H9 (cell line): ENCODE data around the gene ANKS3. TPM values are rescaled to one million over a fixed set of nuclear protein-coding genes. Genes with fewer than 3 reads are reported as not detected.
A peak's percentile ranks its signal among the peaks of the same experiment; 100 is the strongest.

Experiments used
- DNase-seq: peaks from one replicate; pipeline ENCODE4 v3.0.0-alpha.2; 2017
- H2AFZ ChIP-seq: one replicate; pipeline ENCODE4 v1.6.1; 2013; ENCODE audit warnings: mild to moderate bottlenecking, low read length, control low read depth, moderate library complexity
- H2AK5ac ChIP-seq: 2 replicates; pipeline ENCODE4 v1.6.1; 2013; ENCODE audit warnings: low read length, control low read depth, mixed read lengths; ENCODE audit not compliant: insufficient read length
- H2BK120ac ChIP-seq: one replicate; pipeline ENCODE4 v1.6.1; 2013; ENCODE audit warnings: low read depth, mild to moderate bottlenecking, low read length, control low read depth, inconsistent platforms; ENCODE audit not compliant: poor library complexity, severe bottlenecking
- H2BK12ac ChIP-seq: 2 replicates; pipeline ENCODE4 v1.6.1; 2013; ENCODE audit warnings: low read length, control low read depth, mixed read lengths, low read depth; ENCODE audit not compliant: insufficient read length
- H2BK15ac ChIP-seq: 2 replicates; pipeline ENCODE4 v1.6.1; 2013; ENCODE audit warnings: low read depth, low read length, control low read depth
- H2BK20ac ChIP-seq: one replicate; pipeline ENCODE4 v1.6.1; 2013; ENCODE audit warnings: low read depth, mild to moderate bottlenecking, low read length, control low read depth, inconsistent platforms; ENCODE audit not compliant: poor library complexity, severe bottlenecking
- H2BK5ac ChIP-seq: 2 replicates; pipeline ENCODE4 v1.6.1; 2013; ENCODE audit warnings: low read length, control low read depth, mixed read lengths; ENCODE audit not compliant: insufficient read length
- H3K14ac ChIP-seq: 2 replicates; pipeline ENCODE4 v1.6.1; 2013; ENCODE audit warnings: low read length, control low read depth; ENCODE audit not compliant: insufficient read depth
- H3K18ac ChIP-seq: 2 replicates; pipeline ENCODE4 v1.6.1; 2013; ENCODE audit warnings: low read depth, mild to moderate bottlenecking, mixed read lengths, low read length, control low read depth; ENCODE audit not compliant: insufficient read length
- H3K23ac ChIP-seq: 2 replicates; pipeline ENCODE4 v1.6.1; 2013; ENCODE audit warnings: low read length, control low read depth, mixed read lengths, low read depth; ENCODE audit not compliant: insufficient read length
- H3K23me2 ChIP-seq: 2 replicates; pipeline ENCODE4 v1.6.1; 2013; ENCODE audit warnings: low read depth, mild to moderate bottlenecking, mixed read lengths, low read length, control low read depth; ENCODE audit not compliant: insufficient read length, poor library complexity, severe bottlenecking
- H3K27ac ChIP-seq: 2 replicates; pipeline ENCODE4 v1.5.1; 2013; ENCODE audit warnings: low read length, control low read depth, mixed read lengths, low read depth; ENCODE audit not compliant: insufficient read length
- H3K27me3 ChIP-seq: 2 replicates; pipeline ENCODE4 v1.6.1; 2013; ENCODE audit warnings: low read length, control low read depth, inconsistent platforms; ENCODE audit not compliant: insufficient read depth
- H3K4ac ChIP-seq: 2 replicates; pipeline ENCODE4 v1.6.1; 2013; ENCODE audit warnings: low read depth, mild to moderate bottlenecking, control low read depth, inconsistent platforms, low read length, moderate library complexity
- H3K4me1 ChIP-seq: 2 replicates; pipeline ENCODE4 v1.6.1; 2013; ENCODE audit warnings: low read length, control low read depth, inconsistent platforms; ENCODE audit not compliant: insufficient read depth
- H3K4me2 ChIP-seq: 2 replicates; pipeline ENCODE4 v1.6.1; 2013; ENCODE audit warnings: low read length, control low read depth, mixed read lengths; ENCODE audit not compliant: insufficient read length, insufficient read depth
- H3K56ac ChIP-seq: 2 replicates; pipeline ENCODE4 v1.6.1; 2013; ENCODE audit warnings: low read depth, mild to moderate bottlenecking, mixed read lengths, low read length, control low read depth; ENCODE audit not compliant: insufficient read length
- H3K79me1 ChIP-seq: 2 replicates; pipeline ENCODE4 v1.6.1; 2013; ENCODE audit warnings: low read depth, mild to moderate bottlenecking, moderate library complexity, low read length, control low read depth, inconsistent platforms; ENCODE audit not compliant: insufficient read depth, poor library complexity, severe bottlenecking
- H3K79me2 ChIP-seq: 2 replicates; pipeline ENCODE4 v1.6.1; 2013; ENCODE audit warnings: low read length, control low read depth, inconsistent platforms; ENCODE audit not compliant: insufficient read depth
- H3K9ac ChIP-seq: 2 replicates; pipeline ENCODE4 v1.6.1; 2013; ENCODE audit warnings: low read length, control low read depth, mixed read lengths; ENCODE audit not compliant: insufficient read length; ENCODE audit errors: extremely low read depth
- H3K9me3 ChIP-seq: one replicate; pipeline ENCODE4 v1.6.1; 2013; ENCODE audit warnings: low read depth, low read length, inconsistent platforms; ENCODE audit not compliant: control insufficient read depth
- H3T11ph ChIP-seq: one replicate; pipeline ENCODE4 v1.6.1; 2013; ENCODE audit warnings: mild to moderate bottlenecking, low read length, control low read depth, inconsistent platforms
- H4K20me1 ChIP-seq: one replicate; pipeline ENCODE4 v1.6.1; 2013; ENCODE audit not compliant: control insufficient read depth, insufficient read length, insufficient read depth
- H4K5ac ChIP-seq: 2 replicates; pipeline ENCODE4 v1.6.1; 2013; ENCODE audit warnings: low read depth, mild to moderate bottlenecking, mixed read lengths, low read length, control low read depth; ENCODE audit not compliant: insufficient read length
- H4K8ac ChIP-seq: replicated peaks from 2 replicates; pipeline ENCODE4 v1.6.1; 2013; ENCODE audit warnings: low read length, control low read depth, mixed read lengths, low read depth; ENCODE audit not compliant: insufficient read length
- H4K91ac ChIP-seq: 2 replicates; pipeline ENCODE4 v1.6.1; 2013; ENCODE audit warnings: low read depth, mild to moderate bottlenecking, moderate library complexity, mixed read lengths, low read length, control low read depth; ENCODE audit not compliant: insufficient read length
- H3K27ac Mint-ChIP-seq, 3 experiments: 2 replicates in 2 of 3; 3 replicates in 1 of 3; pipeline ENCODE4 v1.8.0; 2020 to 2021; ENCODE audit warnings: mixed read lengths in 3 of 3, mild to moderate bottlenecking in 1 of 3, moderate library complexity in 1 of 3
- H3K27me3 Mint-ChIP-seq: 2 replicates; pipeline ENCODE4 v1.8.0; 2021; ENCODE audit warnings: low read depth, mild to moderate bottlenecking, moderate library complexity, mixed read lengths
- H3K36me3 Mint-ChIP-seq, 3 experiments: 2 replicates in 2 of 3; 3 replicates in 1 of 3; pipeline ENCODE4 v1.8.0; 2020 to 2021; ENCODE audit warnings: low read depth in 3 of 3, mixed read lengths in 3 of 3; ENCODE audit not compliant: insufficient read depth in 1 of 3
- H3K4me1 Mint-ChIP-seq, 2 experiments: 2 replicates each; pipeline ENCODE4 v1.8.0; 2020; ENCODE audit warnings: mixed read lengths in 2 of 2
- H3K4me3 Mint-ChIP-seq, 2 experiments: 2 replicates in 1 of 2; 3 replicates in 1 of 2; pipeline ENCODE4 v1.8.0; 2020 to 2021; ENCODE audit warnings: mild to moderate bottlenecking in 2 of 2, mixed read lengths in 2 of 2, moderate library complexity in 1 of 2
- H3K9me3 Mint-ChIP-seq, 2 experiments: 2 replicates in 1 of 2; 3 replicates in 1 of 2; pipeline ENCODE4 v1.8.0; 2020; ENCODE audit warnings: mild to moderate bottlenecking in 2 of 2, mixed read lengths in 2 of 2, moderate library complexity in 1 of 2
- CTCF ChIP-seq: fragments of 200-600 bp; sonication (generic); conservative IDR thresholded peaks from 3 replicates; pipeline ENCODE4 v1.8.0; 2021; ENCODE audit warnings: antibody characterized with exemption, mild to moderate bottlenecking
- WGBS: extraction: QIAGEN DNeasy Blood & Tissue Kit; methylation state at CpG from one replicate; pipeline ENCODE4 v1.1.7; 2013; ENCODE audit warnings: missing lambda C conversion rate, low lambda C conversion rate, mixed read lengths; ENCODE audit not compliant: insufficient read length; ENCODE audit errors: extremely low coverage; 5-methylcytosine and 5-hydroxymethylcytosine counted together
- total RNA-seq: library from RNA; stranded (reverse); gene quantifications from 2 replicates; pipeline ENCODE4 v1.2.1, GENCODE V29; 2021

Gene ANKS3
- total RNA-seq, 1 experiment from 2014 or later = 32.0 TPM

- Histone ChIP-seq H4K8ac (no peak overlapping the region), H3K9ac (no peak overlapping the region), H3K4ac (no peak overlapping the region), H3K18ac (no peak overlapping the region), H2BK12ac (no peak overlapping the region), H2BK20ac (no peak overlapping the region), H2AK5ac (no peak overlapping the region), H3T11ph (no peak overlapping the region), H2BK5ac (no peak overlapping the region), H3K27ac (no peak overlapping the region), H3K14ac (no peak overlapping the region; the same call in 1 of the 2 replicates), H2BK120ac (no peak overlapping the region), H2AFZ (no peak overlapping the region), H3K79me2 (no peaks in the 10 kb centered on the region; the same call in 1 of the 2 replicates), H3K27me3 (no peaks in the 10 kb centered on the region), H4K20me1 (no peaks in the 10 kb centered on the region), H3K56ac (no peak overlapping the region), H3K23me2 (no peaks in the 10 kb centered on the region), H4K91ac (no peak overlapping the region), H4K5ac (no peak overlapping the region), H3K79me1 (no peaks in the 10 kb centered on the region), H2BK15ac (no peak overlapping the region), H3K23ac (no peak overlapping the region), H3K9me3 (no peaks in the 10 kb centered on the region), H3K4me1 (no peaks in the 10 kb centered on the region), H3K4me2 (no peak overlapping the region)
- DNase-seq = no peak
- H3K9me3 Mint-ChIP-seq = no peaks in the 10 kb centered on the region; a peak in 2 of 5 replicates
- peaks cover 18 to 48% (median 37%) of the 10 kb centered on the region in 3 experiments; a peak in 6 of 7 replicates for H3K36me3 Mint-ChIP-seq
- TF ChIP-seq CTCF = no peak
- H3K27ac Mint-ChIP-seq = peak overlapping the region in 1 of 3 experiments; percentile 86; a peak in 1 of 7 replicates
- no CpG with 5 or more reads among the region's 13 CpGs for WGBS
- no peak overlapping the region for H3K4me3 Mint-ChIP-seq
- H3K4me1 Mint-ChIP-seq = no peaks in the 10 kb centered on the region
- H3K27me3 Mint-ChIP-seq = no peaks in the 10 kb centered on the region
Observed at GRCh38 chr16:4651827-4652226, 82.2 kb downstream of the ANKS3 start.
